GM12878 (cell line): ENCODE measurements around the gene TIPRL. TPM values are rescaled to one million over a fixed set of nuclear protein-coding genes. Genes with fewer than 3 reads are reported as not detected.

Source experiments
- ATAC-seq: fragments of 200-7000 bp; cut with Tn5 transposase; 3 replicates; pipeline ENCODE4 v1.9.1; 2020; ENCODE audit warnings: mild to moderate bottlenecking, moderate library complexity
- BruUV-seq: library from RNA; stranded (reverse); fragments of 400-500 nt; replicated peaks from 2 replicates; lab custom pipeline; 2021; lab: Mats Ljungman, UMichigan
- CTCF ChIA-PET: fragments of 300-600 bp; sonication (Branson Sonifier 250); formaldehyde crosslinking; extraction: SDS; loops from one replicate; lab custom pipeline; 2021; ENCODE audit warnings: inconsistent platforms; lab: Yijun Ruan, JAX
- POLR2A ChIA-PET: fragments of 350-600 bp; formaldehyde crosslinking; extraction: SDS; loops from one replicate; lab custom pipeline; 2021; ENCODE audit warnings: inconsistent platforms; lab: Charles Lee
- RAD21 ChIA-PET: fragments of 300-600 bp; sonication (Branson Sonifier 250); formaldehyde crosslinking; loops from one replicate; lab custom pipeline; 2023; ENCODE audit warnings: antibody characterized with exemption; ENCODE audit not compliant: unreplicated experiment; lab: Charles Lee
- SMC1A ChIA-PET: fragments of 300-600 bp; sonication (Branson Sonifier 250); formaldehyde crosslinking; loops from one replicate; lab custom pipeline; 2023; ENCODE audit not compliant: unreplicated experiment, uncharacterized antibody; lab: Charles Lee
- DNase-seq: peaks from one replicate; pipeline ENCODE4 v3.0.0-alpha.2; 2011; ENCODE audit warnings: low read depth, low spot score
- FAIRE-seq: peaks from 3 replicates; lab custom pipeline; 2011; peaks lifted over from hg19 to GRCh38; lab: Jason Lieb, UNC
- H2AFZ ChIP-seq: 2 replicates; pipeline ENCODE4 v1.6.0; 2011; ENCODE audit warnings: low read depth, low read length, control low read depth; ENCODE audit not compliant: control insufficient read depth
- H3K27ac ChIP-seq: 2 replicates; pipeline ENCODE4 v1.5.1; 2011; ENCODE audit warnings: control low read depth; ENCODE audit not compliant: control insufficient read depth, insufficient read depth
- H3K27me3 ChIP-seq, 2 experiments: replicated peaks in 1 of 2; 2 replicates each; pipeline versions ENCODE4 v1.6.0 to v1.6.1; 2011; ENCODE audit warnings: low read length in 1 of 2; ENCODE audit not compliant: control insufficient read depth in 2 of 2, insufficient read depth in 2 of 2
- H3K36me3 ChIP-seq, 2 experiments: 2 replicates each; pipeline ENCODE4 v1.5.1; 2011; ENCODE audit warnings: low read length in 1 of 2; ENCODE audit not compliant: control insufficient read depth in 2 of 2, insufficient read depth in 2 of 2
- H3K4me1 ChIP-seq: 2 replicates; pipeline ENCODE4 v1.6.1; 2011; ENCODE audit warnings: mild to moderate bottlenecking, low read length, moderate library complexity, mixed read lengths; ENCODE audit not compliant: control insufficient read depth, insufficient read depth
- H3K4me2 ChIP-seq: 2 replicates; pipeline ENCODE4 v1.6.0; 2011; ENCODE audit warnings: control low read depth; ENCODE audit not compliant: control insufficient read depth, insufficient read depth
- H3K4me3 ChIP-seq: fragments of 200-600 bp; sonication (generic); 2 replicates; pipeline ENCODE4 v1.5.1; 2016
- H3K79me2 ChIP-seq: 2 replicates; pipeline ENCODE4 v1.6.0; 2011; ENCODE audit warnings: low read length; ENCODE audit not compliant: control insufficient read depth, insufficient read depth
- H3K9ac ChIP-seq: 2 replicates; pipeline ENCODE4 v1.8.0; 2011; ENCODE audit warnings: low read length, control low read depth, mixed read lengths; ENCODE audit not compliant: control insufficient read depth, insufficient read depth
- H3K9me3 ChIP-seq: replicated peaks from 3 replicates; pipeline ENCODE4 v1.5.1; 2011; ENCODE audit warnings: mild to moderate bottlenecking, low read length; ENCODE audit not compliant: control insufficient read depth, insufficient read depth
- H4K20me1 ChIP-seq: 2 replicates; pipeline ENCODE4 v1.6.0; 2011; ENCODE audit not compliant: control insufficient read depth, insufficient read depth
- ASH2L ChIP-seq: fragments of 300-600, 200-600 bp; sonication (generic); IDR thresholded peaks from 2 replicates; pipeline ENCODE4 v1.6.1; 2017; ENCODE audit warnings: low read depth, mild to moderate bottlenecking, borderline replicate concordance
- BACH1 ChIP-seq: fragments of 450-650 bp; IDR thresholded peaks from 2 replicates; pipeline ENCODE4 v1.6.1; 2017; ENCODE audit warnings: mild to moderate bottlenecking, borderline replicate concordance
- CHD4 ChIP-seq: fragments of 200-600 bp; sonication (generic); IDR thresholded peaks from 2 replicates; pipeline ENCODE4 v1.6.1; 2016; ENCODE audit warnings: mild to moderate bottlenecking
- CREB1 ChIP-seq: IDR thresholded peaks from 2 replicates; pipeline ENCODE4 v1.6.1; 2012; ENCODE audit warnings: low read depth, mild to moderate bottlenecking, inconsistent platforms
- FOS ChIP-seq: IDR thresholded peaks from 3 replicates; pipeline ENCODE4 v1.6.1; 2011; ENCODE audit warnings: borderline replicate concordance; ENCODE audit not compliant: insufficient read length; ENCODE audit errors: extremely low read depth
- JUNB ChIP-seq: IDR thresholded peaks from 2 replicates; pipeline ENCODE4 v1.6.1; 2016; ENCODE audit warnings: antibody characterized with exemption, mild to moderate bottlenecking
- MEF2B ChIP-seq: fragments of 450-650 bp; IDR thresholded peaks from 2 replicates; pipeline ENCODE4 v1.6.1; 2018; ENCODE audit warnings: mild to moderate bottlenecking, moderate library complexity; ENCODE audit not compliant: partially characterized antibody, poor library complexity, severe bottlenecking
- RFX5 ChIP-seq: IDR thresholded peaks from 2 replicates; pipeline ENCODE4 v1.6.1; 2011; ENCODE audit warnings: low read depth, low read length, improper control_type of control experiment
- ZBED1 ChIP-seq: IDR thresholded peaks from 2 replicates; pipeline ENCODE4 v1.6.1; 2016; ENCODE audit warnings: borderline replicate concordance
- ZNF217 ChIP-seq: fragments of 450-650 bp; IDR thresholded peaks from 2 replicates; pipeline ENCODE4 v1.6.1; 2017; ENCODE audit warnings: antibody characterized with exemption, mild to moderate bottlenecking
- in situ Hi-C: fragments of 300-500 bp; cut with MboI; formaldehyde crosslinking; loops from 9 replicates; pipeline ENCODE4 v1.14.3; 2018; ENCODE audit warnings: mixed read lengths
- intact Hi-C: fragments of 100-400 bp; cut with micrococcal nuclease; formaldehyde crosslinking; loops from one replicate; pipeline ENCODE4 v1.14.2; 2022; ENCODE audit not compliant: unreplicated experiment
- polyA plus RNA-seq, 11 experiments: library from polyadenylated mRNA; depleted of rRNA in 4 of 11; unstranded in 6 of 11; stranded (reverse) in 5 of 11; fragments of >200 nt; fragmentation: Nextera tagmentation in 4 of 11; fragmentation: Illumina TruSeq in 1 of 11; extraction: Ambion mirVana in 4 of 11; extraction: Trizol in 1 of 11; gene quantifications; 1 replicate in 1 of 11; 2 replicates in 10 of 11; pipeline versions ENCODE4 v1.2.1 to v1.2.3, GENCODE V29; 2011 to 2016; ENCODE audit warnings: inconsistent platforms in 2 of 11, missing spikeins in 2 of 11, low read depth in 1 of 11
- total RNA-seq, 4 experiments: library from RNA; depleted of rRNA in 3 of 4; stranded (reverse); fragments of >200 nt in 3 of 4; fragmentation: Illumina TruSeq in 1 of 4; extraction: Trizol in 1 of 4; gene quantifications; 2 replicates each; pipeline versions ENCODE4 v1.2.1 to v1.2.3, GENCODE V29; 2013 to 2021
- TF ChIP-seq, protein P1 (sequence below): fragments of 450-650 bp; IDR thresholded peaks from 2 replicates; pipeline ENCODE4 v1.6.1; 2017; ENCODE audit warnings: mild to moderate bottlenecking, moderate library complexity
- TF ChIP-seq, protein P2 (sequence below): fragments of 450-650 bp; IDR thresholded peaks from 2 replicates; pipeline ENCODE4 v1.6.1; 2017; ENCODE audit warnings: antibody characterized with exemption, mild to moderate bottlenecking, moderate library complexity
- TF ChIP-seq, protein P3 (sequence below): fragments of 450-650 bp; formaldehyde crosslinking; IDR thresholded peaks from 2 replicates; pipeline ENCODE4 v1.4.0; 2022; ENCODE audit warnings: mild to moderate bottlenecking, moderate library complexity

TIPRL gene
- total and polyA plus RNA-seq, 10 of the 15 experiments (the other 5 are each of a cell fraction or from before 2014, with no cell fraction given): 36.4 to 72.1 (median 49.9) TPM

DNA sequence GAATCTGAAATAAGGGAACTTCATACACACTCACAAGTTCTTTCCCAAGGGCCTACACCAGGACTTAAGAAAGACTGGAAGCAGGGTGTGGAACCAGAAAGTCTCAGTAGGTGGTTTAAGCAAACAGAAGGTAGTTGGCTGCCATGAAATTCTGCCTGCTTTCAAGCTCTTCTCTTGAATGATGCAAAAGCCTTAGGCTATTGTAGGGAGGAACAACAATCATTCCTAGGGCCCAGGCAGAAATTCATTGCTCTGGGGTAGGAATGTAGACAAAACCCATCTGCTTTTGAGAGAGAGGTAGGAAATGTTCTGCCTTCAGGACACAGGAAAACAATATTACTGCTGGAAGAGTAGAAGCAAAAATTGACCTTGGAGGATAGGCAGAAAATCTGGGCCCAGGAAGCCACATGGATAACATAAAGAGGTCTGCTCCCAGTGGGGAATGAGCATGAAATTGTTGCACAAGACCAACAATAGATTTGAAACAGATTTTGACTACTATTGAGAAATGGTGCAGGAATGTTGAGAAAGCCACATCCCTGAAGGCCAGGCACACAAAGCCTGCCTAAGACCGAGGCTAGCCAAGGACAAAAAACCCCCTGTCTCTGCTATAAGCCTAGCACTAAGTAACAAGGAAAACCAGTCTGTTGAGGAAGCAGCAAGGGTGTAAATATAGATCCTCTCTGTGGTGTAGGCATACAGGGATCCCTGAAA lies 24.3 kb downstream of the TIPRL start (continued):
- TF ChIP-seq, protein P1, sequence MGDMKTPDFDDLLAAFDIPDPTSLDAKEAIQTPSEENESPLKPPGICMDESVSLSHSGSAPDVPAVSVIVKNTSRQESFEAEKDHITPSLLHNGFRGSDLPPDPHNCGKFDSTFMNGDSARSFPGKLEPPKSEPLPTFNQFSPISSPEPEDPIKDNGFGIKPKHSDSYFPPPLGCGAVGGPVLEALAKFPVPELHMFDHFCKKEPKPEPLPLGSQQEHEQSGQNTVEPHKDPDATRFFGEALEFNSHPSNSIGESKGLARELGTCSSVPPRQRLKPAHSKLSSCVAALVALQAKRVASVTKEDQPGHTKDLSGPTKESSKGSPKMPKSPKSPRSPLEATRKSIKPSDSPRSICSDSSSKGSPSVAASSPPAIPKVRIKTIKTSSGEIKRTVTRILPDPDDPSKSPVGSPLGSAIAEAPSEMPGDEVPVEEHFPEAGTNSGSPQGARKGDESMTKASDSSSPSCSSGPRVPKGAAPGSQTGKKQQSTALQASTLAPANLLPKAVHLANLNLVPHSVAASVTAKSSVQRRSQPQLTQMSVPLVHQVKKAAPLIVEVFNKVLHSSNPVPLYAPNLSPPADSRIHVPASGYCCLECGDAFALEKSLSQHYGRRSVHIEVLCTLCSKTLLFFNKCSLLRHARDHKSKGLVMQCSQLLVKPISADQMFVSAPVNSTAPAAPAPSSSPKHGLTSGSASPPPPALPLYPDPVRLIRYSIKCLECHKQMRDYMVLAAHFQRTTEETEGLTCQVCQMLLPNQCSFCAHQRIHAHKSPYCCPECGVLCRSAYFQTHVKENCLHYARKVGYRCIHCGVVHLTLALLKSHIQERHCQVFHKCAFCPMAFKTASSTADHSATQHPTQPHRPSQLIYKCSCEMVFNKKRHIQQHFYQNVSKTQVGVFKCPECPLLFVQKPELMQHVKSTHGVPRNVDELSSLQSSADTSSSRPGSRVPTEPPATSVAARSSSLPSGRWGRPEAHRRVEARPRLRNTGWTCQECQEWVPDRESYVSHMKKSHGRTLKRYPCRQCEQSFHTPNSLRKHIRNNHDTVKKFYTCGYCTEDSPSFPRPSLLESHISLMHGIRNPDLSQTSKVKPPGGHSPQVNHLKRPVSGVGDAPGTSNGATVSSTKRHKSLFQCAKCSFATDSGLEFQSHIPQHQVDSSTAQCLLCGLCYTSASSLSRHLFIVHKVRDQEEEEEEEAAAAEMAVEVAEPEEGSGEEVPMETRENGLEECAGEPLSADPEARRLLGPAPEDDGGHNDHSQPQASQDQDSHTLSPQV: no peak
- TF ChIP-seq ZBED1 (no peak), BACH1 (no peak), ZNF217 (no peak), CHD4 (no peak), FOS (no peak), CREB1 (no peak), ASH2L (no peak), JUNB (no peak)

DNA sequence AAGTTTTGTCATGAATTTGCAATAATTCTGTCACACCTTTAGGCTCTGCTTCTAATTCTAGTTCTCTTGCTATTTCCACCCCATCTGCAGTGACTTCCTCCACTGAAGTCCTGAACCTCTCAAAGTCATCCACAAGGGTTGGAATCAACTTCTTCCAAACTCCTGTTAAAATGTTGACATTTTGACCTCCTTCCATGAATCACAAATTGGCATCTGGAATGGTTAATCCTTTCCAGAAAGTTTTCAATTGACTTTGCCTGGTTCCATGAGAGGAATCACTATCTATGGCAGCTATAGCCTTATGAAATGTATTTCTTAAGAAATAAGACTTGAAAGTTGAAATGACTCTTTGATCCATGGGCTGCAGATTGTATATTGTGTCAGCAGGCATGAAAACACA lies 27.3 kb downstream of the TIPRL start:
- Histone ChIP-seq H3K27ac (no peak overlapping the region), H3K9me3 (no peaks in the 10 kb centered on the region), H2AFZ (no peak overlapping the region), H3K9ac (no peak overlapping the region), H3K27me3 (no peaks in the 10 kb centered on the region), H3K79me2 (no peaks in the 10 kb centered on the region), H4K20me1 (no peaks in the 10 kb centered on the region), H3K4me3 (no peak overlapping the region), H3K4me1 (no peaks in the 10 kb centered on the region), H3K36me3 (no peaks in the 10 kb centered on the region), H3K4me2 (no peak overlapping the region)
- intact Hi-C loops: no loop called here
- ATAC-seq (no peak), DNase-seq (no peak), FAIRE-seq (no peak)
- RAD21 ChIA-PET: no interaction called here
- in situ Hi-C loops: no loop called here
- POLR2A ChIA-PET: interaction anchor here (0.6 kb wide), 2 partner anchors 27 to 352 kb away, joined by 5 to 7 read pairs; no protein-coding TSS in a partner anchor
- BruUV-seq: no TSS peak
- SMC1A ChIA-PET: no interaction called here
- CTCF ChIA-PET: interaction anchor here (0.6 to 1.0 kb wide), 3 partner anchors 29 to 72 kb away, joined by 3 read pairs; no protein-coding TSS in a partner anchor
- TF ChIP-seq MEF2B: no peak
- TF ChIP-seq, protein P2, sequence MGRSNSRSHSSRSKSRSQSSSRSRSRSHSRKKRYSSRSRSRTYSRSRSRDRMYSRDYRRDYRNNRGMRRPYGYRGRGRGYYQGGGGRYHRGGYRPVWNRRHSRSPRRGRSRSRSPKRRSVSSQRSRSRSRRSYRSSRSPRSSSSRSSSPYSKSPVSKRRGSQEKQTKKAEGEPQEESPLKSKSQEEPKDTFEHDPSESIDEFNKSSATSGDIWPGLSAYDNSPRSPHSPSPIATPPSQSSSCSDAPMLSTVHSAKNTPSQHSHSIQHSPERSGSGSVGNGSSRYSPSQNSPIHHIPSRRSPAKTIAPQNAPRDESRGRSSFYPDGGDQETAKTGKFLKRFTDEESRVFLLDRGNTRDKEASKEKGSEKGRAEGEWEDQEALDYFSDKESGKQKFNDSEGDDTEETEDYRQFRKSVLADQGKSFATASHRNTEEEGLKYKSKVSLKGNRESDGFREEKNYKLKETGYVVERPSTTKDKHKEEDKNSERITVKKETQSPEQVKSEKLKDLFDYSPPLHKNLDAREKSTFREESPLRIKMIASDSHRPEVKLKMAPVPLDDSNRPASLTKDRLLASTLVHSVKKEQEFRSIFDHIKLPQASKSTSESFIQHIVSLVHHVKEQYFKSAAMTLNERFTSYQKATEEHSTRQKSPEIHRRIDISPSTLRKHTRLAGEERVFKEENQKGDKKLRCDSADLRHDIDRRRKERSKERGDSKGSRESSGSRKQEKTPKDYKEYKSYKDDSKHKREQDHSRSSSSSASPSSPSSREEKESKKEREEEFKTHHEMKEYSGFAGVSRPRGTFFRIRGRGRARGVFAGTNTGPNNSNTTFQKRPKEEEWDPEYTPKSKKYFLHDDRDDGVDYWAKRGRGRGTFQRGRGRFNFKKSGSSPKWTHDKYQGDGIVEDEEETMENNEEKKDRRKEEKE: no peak
- TF ChIP-seq RFX5: no peak
- TF ChIP-seq, protein P3, sequence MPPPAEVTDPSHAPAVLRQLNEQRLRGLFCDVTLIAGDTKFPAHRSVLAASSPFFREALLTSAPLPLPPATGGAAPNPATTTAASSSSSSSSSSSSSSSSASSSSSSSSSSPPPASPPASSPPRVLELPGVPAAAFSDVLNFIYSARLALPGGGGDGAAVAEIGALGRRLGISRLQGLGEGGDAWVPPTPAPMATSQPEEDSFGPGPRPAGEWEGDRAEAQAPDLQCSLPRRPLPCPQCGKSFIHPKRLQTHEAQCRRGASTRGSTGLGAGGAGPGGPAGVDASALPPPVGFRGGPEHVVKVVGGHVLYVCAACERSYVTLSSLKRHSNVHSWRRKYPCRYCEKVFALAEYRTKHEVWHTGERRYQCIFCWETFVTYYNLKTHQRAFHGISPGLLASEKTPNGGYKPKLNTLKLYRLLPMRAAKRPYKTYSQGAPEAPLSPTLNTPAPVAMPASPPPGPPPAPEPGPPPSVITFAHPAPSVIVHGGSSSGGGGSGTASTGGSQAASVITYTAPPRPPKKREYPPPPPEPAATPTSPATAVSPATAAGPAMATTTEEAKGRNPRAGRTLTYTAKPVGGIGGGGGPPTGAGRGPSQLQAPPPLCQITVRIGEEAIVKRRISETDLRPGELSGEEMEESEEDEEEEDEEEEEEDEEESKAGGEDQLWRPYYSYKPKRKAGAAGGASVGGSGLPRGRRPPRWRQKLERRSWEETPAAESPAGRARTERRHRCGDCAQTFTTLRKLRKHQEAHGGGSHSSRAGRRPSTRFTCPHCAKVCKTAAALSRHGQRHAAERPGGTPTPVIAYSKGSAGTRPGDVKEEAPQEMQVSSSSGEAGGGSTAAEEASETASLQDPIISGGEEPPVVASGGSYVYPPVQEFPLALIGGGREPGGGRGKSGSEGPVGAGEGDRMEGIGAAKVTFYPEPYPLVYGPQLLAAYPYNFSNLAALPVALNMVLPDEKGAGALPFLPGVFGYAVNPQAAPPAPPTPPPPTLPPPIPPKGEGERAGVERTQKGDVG: no peak
